Measurements from ENCODE around the gene KIF1B. TPM values are rescaled to one million over a fixed set of nuclear protein-coding genes. Genes with fewer than 3 reads are reported as not detected.
A peak's percentile ranks its signal among the peaks of the same experiment; 100 is the strongest.
"Not testable (repeated sequence)": the region's sequence is repeated elsewhere in the genome, so short reads cannot be mapped to it uniquely, and the experiment has no call there.

KIF1B gene
- total RNA-seq, 1 donor from 2014 or later = 42.1 TPM

DNA sequence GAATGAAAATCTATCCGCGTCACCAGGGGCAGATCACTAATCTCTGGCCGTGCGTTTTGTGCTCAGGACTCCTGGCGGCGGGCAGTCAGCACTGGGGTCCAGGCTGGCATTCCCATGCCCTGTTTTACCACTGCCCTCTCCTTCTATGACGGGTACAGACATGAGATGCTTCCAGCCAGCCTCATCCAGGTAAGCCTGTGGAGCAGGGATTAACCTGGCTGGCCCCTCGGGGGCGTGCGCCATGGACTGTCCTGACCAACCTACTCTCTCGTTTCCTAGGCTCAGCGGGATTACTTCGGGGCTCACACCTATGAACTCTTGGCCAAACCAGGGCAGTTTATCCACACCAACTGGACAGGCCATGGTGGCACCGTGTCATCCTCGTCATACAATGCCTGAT, 209.0 kb downstream of the KIF1B start:
- DNase-seq (ENCODE audit: extremely low read depth, low read depth, low spot score) = no peak

- DNase-seq (ENCODE audit: extremely low read depth, low read depth, low spot score) = no peak
Measured at GRCh38 chr1:10421637-10422036, 211.3 kb downstream of the KIF1B start.

DNA sequence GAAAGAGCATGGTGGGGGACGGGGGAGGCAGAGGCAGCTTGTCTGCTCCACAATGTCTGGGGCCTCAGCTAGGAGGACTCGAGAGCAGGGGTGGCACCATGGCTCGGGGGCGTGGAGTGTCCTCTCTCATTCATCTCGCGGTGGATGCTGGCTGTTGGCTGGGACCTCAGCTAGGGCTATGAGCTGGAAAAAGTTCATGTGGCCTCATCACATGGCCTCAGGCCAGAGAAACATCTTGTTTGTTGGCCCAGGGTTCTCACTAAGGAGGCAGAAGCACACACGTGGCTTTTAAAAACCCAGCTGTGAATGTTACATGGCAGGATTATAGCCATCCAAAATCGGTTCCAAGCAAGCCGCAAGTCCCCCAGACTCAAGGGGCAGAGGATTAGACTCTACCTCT, 213.7 kb downstream of the KIF1B start:
- no peak for DNase-seq (ENCODE audit: extremely low read depth, low read depth, low spot score)

- no peak for DNase-seq (ENCODE audit: extremely low read depth, low read depth, low spot score)
Measured at GRCh38 chr1:10424651-10425050, 214.3 kb downstream of the KIF1B start.

GRCh38 chr1:10425826-10426534, 215.6 kb downstream of the KIF1B start:
- DNase-seq (ENCODE audit: extremely low read depth, low read depth, low spot score) = not testable (repeated sequence)

DNA sequence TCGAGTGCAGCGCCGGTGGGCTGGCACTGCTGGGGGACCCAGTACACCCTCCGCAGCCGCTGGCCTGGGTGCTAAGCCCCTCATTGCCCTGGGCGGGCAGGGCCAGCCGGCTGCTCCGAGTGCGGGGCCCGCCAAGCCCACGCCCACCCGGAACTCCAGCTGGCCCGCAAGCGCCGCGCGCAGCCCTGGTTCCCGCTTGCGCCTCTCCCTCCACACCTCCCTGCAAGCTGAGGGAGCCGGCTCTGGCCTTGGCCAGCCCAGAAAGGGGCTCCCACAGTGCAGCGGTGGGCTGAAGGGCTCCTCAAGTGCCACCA, 216.1 kb downstream of the KIF1B start:
- DNase-seq (ENCODE audit: extremely low read depth, low read depth, low spot score) = not testable (repeated sequence)

DNA sequence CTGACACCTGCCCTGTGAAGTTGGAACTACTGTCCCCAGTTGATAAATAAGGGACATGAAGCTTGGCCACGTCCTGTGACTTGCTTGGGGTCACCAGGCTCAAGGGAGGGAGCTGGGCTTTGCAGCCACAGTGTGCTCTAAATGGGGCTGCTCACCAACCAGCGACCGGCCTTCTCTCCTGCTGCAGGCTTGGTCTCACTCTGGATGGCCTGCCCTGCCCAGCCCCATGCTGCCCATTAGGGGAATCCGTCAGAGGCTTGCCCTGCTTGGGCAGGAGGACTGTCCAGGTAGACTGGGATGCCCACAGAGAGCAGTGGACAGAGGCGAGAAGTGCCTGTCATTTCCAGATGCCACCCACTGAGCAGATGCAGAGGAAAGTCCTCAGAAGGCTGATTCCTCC, 218.6 kb downstream of the KIF1B start:
- no peak for DNase-seq (ENCODE audit: extremely low read depth, low read depth, low spot score)

GRCh38 chr1:10429868-10430215, 219.5 kb downstream of the KIF1B start:
- DNase-seq (ENCODE audit: extremely low read depth, low read depth, low spot score) = peak; percentile 52

GRCh38 chr1:10430216-10431069, 220.1 kb downstream of the KIF1B start, which contains the start of gene CENPS:
Gene CENPS, plus strand, starts transcription at chr1:10430433. Its CDS starts 85 bp downstream, at chr1:10430518.
- no peak for DNase-seq (ENCODE audit: extremely low read depth, low read depth, low spot score)

Other genes with a start within 250 kb of the KIF1B start
- gene RBP7, start 213.3 kb upstream of the KIF1B start, total RNA-seq = 0.68 TPM in 1 of 2 replicates, not detected in the other
- gene UBE4B, start 177.6 kb upstream of the KIF1B start, total RNA-seq = 41.8 and 52.5 TPM in 2 replicates
- 259 and 402 TPM in 2 replicates for gene PGD, start 188.5 kb downstream of the KIF1B start, total RNA-seq
- 4.2 and 9.6 TPM in 2 replicates for gene CENPS, start 219.9 kb downstream of the KIF1B start, total RNA-seq
- gene CORT, start 239.5 kb downstream of the KIF1B start, total RNA-seq = not detected in 2 replicates